ENCODE measurements around the gene ABHD17B.

- no peak for TF ChIP-seq CTCF (conservative IDR thresholded peaks at IDR 0.05 in 1 of 2, IDR thresholded peaks at IDR 0.05 in 1 of 2; ENCODE audit: extremely low read depth in 1 of 2, insufficient read depth in 1 of 2, low read depth in 1 of 2, low read length in 2 of 2)
- no peak for TF ChIP-seq EZH2 (IDR thresholded peaks at IDR 0.05; ENCODE audit: borderline replicate concordance, low read length)
These were observed 23.6 kb downstream of the ABHD17B start for GRCh38 chr9:71887362-71887761.
